Loucy (cell line): Measurements from ENCODE around the gene ADAMTS14.

Source experiments
- H2AFZ ChIP-seq: fragments of 200-600 bp; sonication (generic); 2 replicates; pipeline ENCODE4 v1.6.0; 2016; ENCODE audit warnings: antibody characterized with exemption, mild to moderate bottlenecking, low read length, moderate library complexity
- H3F3A ChIP-seq: fragments of 200-600 bp; 2 replicates; pipeline ENCODE4 v1.6.0; 2016; ENCODE audit warnings: antibody characterized with exemption, low read depth, mild to moderate bottlenecking
- H3K27me3 ChIP-seq: fragments of 200-600 bp; sonication (generic); 2 replicates; pipeline ENCODE4 v1.6.1; 2014; ENCODE audit warnings: low read length, mild to moderate bottlenecking; ENCODE audit not compliant: insufficient read depth, poor library complexity, severe bottlenecking
- H3K36me3 ChIP-seq: fragments of 200-600 bp; sonication (generic); 2 replicates; pipeline ENCODE4 v1.6.1; 2016; ENCODE audit warnings: low read length; ENCODE audit not compliant: insufficient read depth
- H3K4me1 ChIP-seq: fragments of 200-600 bp; sonication (generic); 2 replicates; pipeline ENCODE4 v1.5.1; 2014; ENCODE audit warnings: low read length, mild to moderate bottlenecking; ENCODE audit not compliant: insufficient read depth, poor library complexity, severe bottlenecking
- H3K4me2 ChIP-seq: fragments of 200-600 bp; sonication (generic); 2 replicates; pipeline ENCODE4 v1.6.0; 2014; ENCODE audit warnings: antibody characterized with exemption, low read length, low read depth, mild to moderate bottlenecking; ENCODE audit not compliant: poor library complexity, severe bottlenecking
- H3K4me3 ChIP-seq: fragments of 200-600 bp; sonication (generic); 2 replicates; pipeline ENCODE4 v1.5.1; 2014; ENCODE audit warnings: low read length, mild to moderate bottlenecking, mixed read lengths; ENCODE audit not compliant: poor library complexity, severe bottlenecking
- H3K79me2 ChIP-seq: fragments of 200-600 bp; sonication (generic); 2 replicates; pipeline ENCODE4 v1.6.1; 2014; ENCODE audit warnings: low read length; ENCODE audit not compliant: insufficient read depth
- H3K9ac ChIP-seq: fragments of 200-600 bp; sonication (generic); 2 replicates; pipeline ENCODE4 v1.6.0; 2014; ENCODE audit warnings: mild to moderate bottlenecking, low read depth, low read length, moderate library complexity; ENCODE audit not compliant: poor library complexity, severe bottlenecking
- H3K9me2 ChIP-seq: fragments of 200-600 bp; sonication (generic); replicated peaks from 2 replicates; pipeline ENCODE4 v1.6.1; 2016; ENCODE audit warnings: low read depth, low read length, mixed read lengths
- H3K9me3 ChIP-seq: fragments of 200-600 bp; sonication (generic); 2 replicates; pipeline ENCODE4 v1.6.1; 2014; ENCODE audit warnings: mild to moderate bottlenecking, antibody characterized with exemption, low read length, low read depth; ENCODE audit not compliant: insufficient read depth
- H4K20me1 ChIP-seq: fragments of 200-600 bp; sonication (generic); 2 replicates; pipeline ENCODE4 v1.6.0; 2014; ENCODE audit warnings: antibody characterized with exemption, low read length, mild to moderate bottlenecking; ENCODE audit not compliant: insufficient read depth, poor library complexity, severe bottlenecking
- EZH2phosphoT487 ChIP-seq: fragments of 200-600 bp; IDR thresholded peaks from 2 replicates; pipeline ENCODE4 v1.6.1; 2018; ENCODE audit warnings: antibody characterized with exemption, mild to moderate bottlenecking, moderate library complexity, borderline replicate concordance
- TF ChIP-seq, protein P1 (sequence below): fragments of 200-600 bp; sonication (generic); conservative IDR thresholded peaks from 2 replicates; pipeline ENCODE4 v1.5.1; 2014; ENCODE audit warnings: mild to moderate bottlenecking, antibody characterized with exemption, low read length

Gene ADAMTS14

GRCh38 chr10:70732569-70732968, 60.3 kb downstream of the ADAMTS14 start:
- no peak overlapping the region for H3K4me2 ChIP-seq
- H3K27me3 ChIP-seq, result no peaks in the 10 kb centered on the region
- TF ChIP-seq EZH2phosphoT487, result no peak
- TF ChIP-seq, protein P1, sequence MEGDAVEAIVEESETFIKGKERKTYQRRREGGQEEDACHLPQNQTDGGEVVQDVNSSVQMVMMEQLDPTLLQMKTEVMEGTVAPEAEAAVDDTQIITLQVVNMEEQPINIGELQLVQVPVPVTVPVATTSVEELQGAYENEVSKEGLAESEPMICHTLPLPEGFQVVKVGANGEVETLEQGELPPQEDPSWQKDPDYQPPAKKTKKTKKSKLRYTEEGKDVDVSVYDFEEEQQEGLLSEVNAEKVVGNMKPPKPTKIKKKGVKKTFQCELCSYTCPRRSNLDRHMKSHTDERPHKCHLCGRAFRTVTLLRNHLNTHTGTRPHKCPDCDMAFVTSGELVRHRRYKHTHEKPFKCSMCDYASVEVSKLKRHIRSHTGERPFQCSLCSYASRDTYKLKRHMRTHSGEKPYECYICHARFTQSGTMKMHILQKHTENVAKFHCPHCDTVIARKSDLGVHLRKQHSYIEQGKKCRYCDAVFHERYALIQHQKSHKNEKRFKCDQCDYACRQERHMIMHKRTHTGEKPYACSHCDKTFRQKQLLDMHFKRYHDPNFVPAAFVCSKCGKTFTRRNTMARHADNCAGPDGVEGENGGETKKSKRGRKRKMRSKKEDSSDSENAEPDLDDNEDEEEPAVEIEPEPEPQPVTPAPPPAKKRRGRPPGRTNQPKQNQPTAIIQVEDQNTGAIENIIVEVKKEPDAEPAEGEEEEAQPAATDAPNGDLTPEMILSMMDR, result no peak
- H3K9me2 ChIP-seq, result no peaks in the 10 kb centered on the region
- no peaks in the 10 kb centered on the region for H3K36me3 ChIP-seq
- no peaks in the 10 kb centered on the region for H3K9me3 ChIP-seq
- H4K20me1 ChIP-seq, result no peaks in the 10 kb centered on the region
- no peaks in the 10 kb centered on the region for H3F3A ChIP-seq
- no peaks in the 10 kb centered on the region for H3K4me1 ChIP-seq
- no peak overlapping the region for H3K9ac ChIP-seq
- H3K79me2 ChIP-seq, result no peaks in the 10 kb centered on the region
- H3K4me3 ChIP-seq, result no peak overlapping the region
- H2AFZ ChIP-seq, result no peak overlapping the region

DNA sequence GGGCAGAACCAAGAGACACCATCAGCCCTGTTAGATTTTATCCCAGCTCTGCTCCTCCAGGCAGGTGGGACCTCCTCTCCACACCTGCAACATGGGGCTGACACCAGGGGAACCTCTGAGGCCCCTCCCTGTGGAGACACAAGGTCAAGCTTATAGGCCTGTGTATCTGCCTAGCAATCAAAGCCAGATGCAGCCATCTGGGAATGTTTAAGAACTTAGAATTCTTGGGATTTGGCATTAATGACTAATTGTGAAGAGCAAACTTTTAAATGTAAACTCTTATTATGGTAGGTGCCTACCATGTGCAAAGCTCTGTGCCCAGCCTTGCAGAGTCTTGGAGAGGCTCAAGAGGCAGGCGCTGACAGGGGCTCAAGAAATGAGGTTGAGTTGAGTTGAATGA, 60.7 kb downstream of the ADAMTS14 start:
- Histone ChIP-seq H3K79me2 (no peaks in the 10 kb centered on the region), H3K4me2 (no peak overlapping the region), H3K9ac (no peak overlapping the region), H2AFZ (no peak overlapping the region), H3F3A (no peaks in the 10 kb centered on the region), H3K9me3 (no peaks in the 10 kb centered on the region), H3K36me3 (no peaks in the 10 kb centered on the region), H3K27me3 (no peaks in the 10 kb centered on the region), H3K9me2 (no peaks in the 10 kb centered on the region), H3K4me3 (no peak overlapping the region), H3K4me1 (no peaks in the 10 kb centered on the region), H4K20me1 (no peaks in the 10 kb centered on the region)
- TF ChIP-seq, protein P1, result no peak
- no peak for TF ChIP-seq EZH2phosphoT487

GRCh38 chr10:70735161-70735560, 62.9 kb downstream of the ADAMTS14 start:
- Histone ChIP-seq H3K9me3 (no peaks in the 10 kb centered on the region), H3F3A (no peaks in the 10 kb centered on the region), H3K4me2 (no peak overlapping the region), H3K9ac (no peak overlapping the region), H3K36me3 (no peaks in the 10 kb centered on the region), H3K27me3 (no peaks in the 10 kb centered on the region), H3K4me1 (no peaks in the 10 kb centered on the region), H3K4me3 (no peak overlapping the region), H2AFZ (no peak overlapping the region), H3K79me2 (no peaks in the 10 kb centered on the region), H4K20me1 (no peaks in the 10 kb centered on the region), H3K9me2 (no peaks in the 10 kb centered on the region)
- TF ChIP-seq, protein P1, result no peak
